ENCODE data around the gene CDYL2.
"Not testable (repeated sequence)": the region's sequence is repeated elsewhere in the genome, so short reads cannot be mapped to it uniquely, and the experiment has no call there.

The CDYL2 gene, protein sequence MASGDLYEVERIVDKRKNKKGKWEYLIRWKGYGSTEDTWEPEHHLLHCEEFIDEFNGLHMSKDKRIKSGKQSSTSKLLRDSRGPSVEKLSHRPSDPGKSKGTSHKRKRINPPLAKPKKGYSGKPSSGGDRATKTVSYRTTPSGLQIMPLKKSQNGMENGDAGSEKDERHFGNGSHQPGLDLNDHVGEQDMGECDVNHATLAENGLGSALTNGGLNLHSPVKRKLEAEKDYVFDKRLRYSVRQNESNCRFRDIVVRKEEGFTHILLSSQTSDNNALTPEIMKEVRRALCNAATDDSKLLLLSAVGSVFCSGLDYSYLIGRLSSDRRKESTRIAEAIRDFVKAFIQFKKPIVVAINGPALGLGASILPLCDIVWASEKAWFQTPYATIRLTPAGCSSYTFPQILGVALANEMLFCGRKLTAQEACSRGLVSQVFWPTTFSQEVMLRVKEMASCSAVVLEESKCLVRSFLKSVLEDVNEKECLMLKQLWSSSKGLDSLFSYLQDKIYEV

GRCh38 chr16:80804526-80805383 is at the start of gene CDYL2:
Gene CDYL2, minus strand, starts transcription at chr16:80804598. Its CDS starts 425 bp downstream, at chr16:80804173.
- no peak for DNase-seq (ENCODE audit: low spot score)

GRCh38 chr16:80852261-80852872 is 48.0 kb upstream of the CDYL2 start:
- DNase-seq (ENCODE audit: low spot score) = peak; percentile 34

- DNase-seq (ENCODE audit: low spot score) = no peak
Observed at GRCh38 chr16:80851831-80852230, 47.4 kb upstream of the CDYL2 start.

GRCh38 chr16:80850757-80851156 is 46.4 kb upstream of the CDYL2 start:
- DNase-seq (ENCODE audit: low spot score) = no peak

DNA sequence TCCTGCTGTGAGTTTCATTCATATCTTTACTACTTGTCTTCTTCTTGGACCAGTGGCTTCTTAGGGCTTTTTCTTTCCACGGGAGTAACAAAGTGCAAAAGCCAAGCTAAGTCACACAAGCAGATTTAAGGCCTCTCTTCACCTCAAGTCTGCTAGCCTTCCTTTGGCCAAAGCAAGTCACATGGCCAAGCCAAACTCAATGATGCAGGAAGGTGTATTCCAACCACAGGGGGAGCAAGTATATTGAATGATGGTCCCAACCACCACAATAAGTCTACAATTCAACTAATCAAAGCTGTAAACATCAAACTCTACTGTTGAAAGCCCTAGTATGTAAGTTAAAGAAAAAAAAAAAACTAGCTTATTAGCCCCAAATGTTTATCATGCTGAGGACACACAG is 44.5 kb upstream of the CDYL2 start:
- no peak for DNase-seq (ENCODE audit: low spot score)

DNA sequence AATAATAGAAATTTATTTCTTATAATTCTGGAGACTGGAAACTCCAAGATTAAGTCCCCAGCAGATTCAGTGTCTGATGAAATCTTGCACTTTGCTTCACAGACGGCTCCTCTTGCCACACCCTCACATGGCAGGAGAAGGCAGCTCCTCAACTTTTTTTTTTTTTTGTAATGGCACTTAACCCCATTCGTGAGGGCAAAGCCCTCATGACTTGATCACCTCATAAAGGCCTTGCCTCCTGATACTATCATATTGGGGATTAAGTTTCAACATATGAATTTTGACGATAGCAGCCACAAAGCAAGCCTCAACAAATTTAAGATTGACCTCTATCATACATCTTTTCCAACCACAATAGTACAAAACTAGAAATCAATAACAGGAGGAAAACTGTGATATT is 42.3 kb upstream of the CDYL2 start:
- DNase-seq (ENCODE audit: low spot score) = no peak

GRCh38 chr16:80846275-80846674 is 41.9 kb upstream of the CDYL2 start:
- no peak for DNase-seq (ENCODE audit: low spot score)

DNA sequence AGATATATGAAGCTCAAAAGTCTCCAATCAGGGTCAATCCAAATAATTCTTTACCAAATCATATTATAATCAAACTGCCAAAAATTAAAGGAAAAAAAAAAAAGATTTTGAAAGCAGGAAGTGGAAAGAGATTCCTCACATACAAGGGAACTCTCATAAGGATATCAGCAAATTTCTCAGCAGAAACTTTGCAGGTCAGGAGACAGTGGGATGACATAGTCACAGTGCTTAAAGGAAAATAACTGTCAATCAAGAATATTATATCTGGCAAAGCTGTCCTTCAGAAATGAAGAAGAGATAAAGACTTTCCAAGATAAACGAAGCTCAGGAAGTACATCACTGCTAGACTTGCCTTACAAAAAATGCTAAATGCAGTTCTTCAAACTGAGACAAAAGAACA is 40.0 kb upstream of the CDYL2 start:
- DNase-seq (ENCODE audit: low spot score) = no peak

- no peak for DNase-seq (ENCODE audit: low spot score)
Observed at GRCh38 chr16:80841231-80841630, 36.8 kb upstream of the CDYL2 start.

- no peak for DNase-seq (ENCODE audit: low spot score)
Observed at GRCh38 chr16:80837533-80838147, 33.2 kb upstream of the CDYL2 start.

- DNase-seq (ENCODE audit: low spot score) = no peak
Observed at GRCh38 chr16:80836846-80837245, 32.4 kb upstream of the CDYL2 start.

GRCh38 chr16:80836202-80836601 is 31.8 kb upstream of the CDYL2 start:
- DNase-seq (ENCODE audit: low spot score) = no peak

GRCh38 chr16:80831039-80831438 is 26.6 kb upstream of the CDYL2 start:
- DNase-seq (ENCODE audit: low spot score) = no peak

- DNase-seq (ENCODE audit: low spot score) = no peak
Observed at GRCh38 chr16:80828495-80828894, 24.1 kb upstream of the CDYL2 start.

DNA sequence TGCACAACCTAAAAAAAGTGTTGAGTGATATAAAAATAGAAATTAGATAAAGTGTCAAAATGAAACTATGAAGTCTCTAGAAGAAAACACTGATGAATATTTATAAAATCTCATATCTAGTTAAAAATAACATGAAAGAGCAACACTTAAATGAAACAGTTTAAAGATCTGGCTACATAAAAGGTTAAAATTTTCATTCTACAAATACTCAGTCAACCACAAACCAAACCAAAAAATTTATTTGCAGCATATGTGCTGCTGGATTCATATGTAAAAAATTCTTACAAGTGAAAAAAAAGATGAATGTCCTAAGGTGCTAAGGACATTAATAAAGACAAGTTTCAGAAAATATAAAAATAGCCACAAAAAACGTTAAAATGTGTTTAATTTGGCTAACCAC is 22.6 kb upstream of the CDYL2 start:
- DNase-seq (ENCODE audit: low spot score) = no peak

GRCh38 chr16:80825365-80825758 is 21.0 kb upstream of the CDYL2 start:
- no peak for DNase-seq (ENCODE audit: low spot score)

DNA sequence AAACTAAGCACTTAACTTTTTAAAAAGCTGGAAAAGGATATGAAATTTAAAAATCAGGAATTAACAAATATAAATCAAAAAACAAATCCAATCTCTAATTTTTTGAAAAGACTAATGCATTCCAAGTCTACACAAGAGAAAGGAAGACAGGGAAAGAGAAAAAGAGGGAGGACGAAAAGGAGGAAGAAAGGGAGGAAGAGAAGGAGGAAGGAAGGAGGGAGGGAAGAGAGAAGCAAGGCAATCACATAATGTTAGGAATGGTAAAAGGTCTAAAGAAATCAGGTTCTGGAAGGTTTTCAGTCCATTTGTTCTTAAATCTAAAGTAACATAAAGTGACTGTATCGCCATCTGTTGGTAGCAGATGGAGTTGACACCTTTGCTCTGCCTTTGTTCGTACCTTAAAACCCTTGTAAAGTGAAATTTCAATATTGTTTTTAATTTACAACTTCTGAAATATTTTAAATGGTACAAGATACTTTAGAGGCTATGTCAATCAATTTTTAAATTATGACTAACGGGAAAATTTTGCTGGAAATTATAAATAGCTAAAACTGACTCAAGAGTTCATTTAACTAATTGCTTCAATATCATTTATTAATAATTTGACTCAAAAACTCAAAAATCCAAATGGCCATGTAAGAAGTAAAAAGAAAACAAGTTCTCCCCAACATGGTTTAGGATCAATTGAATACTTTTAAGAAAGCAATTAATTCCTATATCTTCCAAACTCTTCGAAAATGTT is 20.4 kb upstream of the CDYL2 start:
- DNase-seq (ENCODE audit: low spot score) = peak; percentile 67

- no peak for DNase-seq (ENCODE audit: low spot score)
Observed at GRCh38 chr16:80819988-80820387, 15.6 kb upstream of the CDYL2 start.

DNA sequence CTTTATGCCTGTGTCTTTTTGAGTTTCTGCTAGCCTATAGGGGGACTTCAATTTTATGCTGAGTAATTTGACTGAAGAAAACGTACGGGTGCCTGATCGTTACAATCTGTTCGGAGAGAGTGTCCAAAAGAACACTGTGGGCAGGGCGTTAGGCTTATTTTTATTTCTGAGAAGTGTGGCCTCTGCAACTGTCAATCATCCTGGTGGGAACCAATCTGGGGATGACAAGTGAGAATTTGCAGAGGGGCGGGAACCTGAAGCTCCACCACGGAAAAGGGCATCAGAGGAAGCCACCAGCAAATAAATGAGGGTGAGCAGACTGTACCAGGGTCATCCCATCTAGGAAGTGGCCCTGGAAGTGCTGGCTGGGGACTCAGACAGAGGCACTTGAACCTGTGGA is 12.0 kb upstream of the CDYL2 start:
- DNase-seq (ENCODE audit: low spot score) = no peak

DNA sequence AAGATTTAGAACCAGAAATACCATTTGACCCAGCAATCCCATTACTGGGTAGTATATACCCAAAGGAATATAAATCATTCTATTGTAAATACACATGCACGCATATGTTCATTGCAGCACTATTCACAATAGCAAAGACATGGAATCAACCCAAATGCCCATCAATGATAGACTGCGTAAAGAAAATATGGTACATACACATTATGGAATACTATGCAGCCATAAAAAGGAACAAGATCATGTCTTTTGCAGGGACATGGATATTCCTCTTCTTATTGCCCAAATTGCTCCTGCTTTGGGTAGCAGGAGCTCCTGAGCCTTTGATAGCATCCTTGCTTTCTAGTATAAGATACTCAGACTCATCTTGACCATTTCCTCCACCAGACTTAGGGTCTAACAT is 10.9 kb upstream of the CDYL2 start:
- DNase-seq (ENCODE audit: low spot score) = not testable (repeated sequence)

GRCh38 chr16:80812593-80812992 is 8.2 kb upstream of the CDYL2 start:
- no peak for DNase-seq (ENCODE audit: low spot score)
